GM12874 (cell line): Measurements from ENCODE around the gene RNF227.

Experiments used
- TF ChIP-seq, protein P1 (sequence below): IDR thresholded peaks from 2 replicates; pipeline ENCODE4 v1.5.1; 2011; ENCODE audit warnings: low read depth, mild to moderate bottlenecking, control low read depth, low read length, moderate library complexity; ENCODE audit not compliant: insufficient read depth

RNF227 gene

DNA sequence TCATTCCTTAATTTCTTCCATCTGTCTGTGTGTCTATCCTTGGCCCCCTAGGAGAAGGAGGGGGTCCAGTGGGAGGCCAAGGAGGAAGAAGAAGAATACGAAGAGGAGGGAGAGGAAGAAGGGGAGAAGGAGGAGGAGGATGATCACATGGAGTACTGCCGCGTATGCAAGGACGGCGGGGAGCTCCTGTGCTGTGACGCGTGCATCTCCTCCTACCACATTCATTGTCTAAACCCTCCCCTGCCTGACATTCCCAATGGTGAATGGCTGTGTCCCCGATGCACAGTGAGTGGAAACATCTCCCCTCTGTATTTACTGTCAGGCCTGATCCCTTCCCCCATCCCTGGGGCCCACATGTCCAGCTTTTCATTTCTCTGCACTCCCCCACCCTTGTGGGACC lies 21.2 kb downstream of the RNF227 start:
- TF ChIP-seq, protein P1, sequence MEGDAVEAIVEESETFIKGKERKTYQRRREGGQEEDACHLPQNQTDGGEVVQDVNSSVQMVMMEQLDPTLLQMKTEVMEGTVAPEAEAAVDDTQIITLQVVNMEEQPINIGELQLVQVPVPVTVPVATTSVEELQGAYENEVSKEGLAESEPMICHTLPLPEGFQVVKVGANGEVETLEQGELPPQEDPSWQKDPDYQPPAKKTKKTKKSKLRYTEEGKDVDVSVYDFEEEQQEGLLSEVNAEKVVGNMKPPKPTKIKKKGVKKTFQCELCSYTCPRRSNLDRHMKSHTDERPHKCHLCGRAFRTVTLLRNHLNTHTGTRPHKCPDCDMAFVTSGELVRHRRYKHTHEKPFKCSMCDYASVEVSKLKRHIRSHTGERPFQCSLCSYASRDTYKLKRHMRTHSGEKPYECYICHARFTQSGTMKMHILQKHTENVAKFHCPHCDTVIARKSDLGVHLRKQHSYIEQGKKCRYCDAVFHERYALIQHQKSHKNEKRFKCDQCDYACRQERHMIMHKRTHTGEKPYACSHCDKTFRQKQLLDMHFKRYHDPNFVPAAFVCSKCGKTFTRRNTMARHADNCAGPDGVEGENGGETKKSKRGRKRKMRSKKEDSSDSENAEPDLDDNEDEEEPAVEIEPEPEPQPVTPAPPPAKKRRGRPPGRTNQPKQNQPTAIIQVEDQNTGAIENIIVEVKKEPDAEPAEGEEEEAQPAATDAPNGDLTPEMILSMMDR: no peak

- TF ChIP-seq, protein P1: no peak
These were observed 21.9 kb downstream of the RNF227 start for GRCh38 chr17:7894226-7894625.

- TF ChIP-seq, protein P1: no peak
These were observed 22.8 kb downstream of the RNF227 start for GRCh38 chr17:7893187-7893880.

GRCh38 chr17:7889166-7889955 lies 26.7 kb downstream of the RNF227 start:
- TF ChIP-seq, protein P1: peak; percentile 42

DNA sequence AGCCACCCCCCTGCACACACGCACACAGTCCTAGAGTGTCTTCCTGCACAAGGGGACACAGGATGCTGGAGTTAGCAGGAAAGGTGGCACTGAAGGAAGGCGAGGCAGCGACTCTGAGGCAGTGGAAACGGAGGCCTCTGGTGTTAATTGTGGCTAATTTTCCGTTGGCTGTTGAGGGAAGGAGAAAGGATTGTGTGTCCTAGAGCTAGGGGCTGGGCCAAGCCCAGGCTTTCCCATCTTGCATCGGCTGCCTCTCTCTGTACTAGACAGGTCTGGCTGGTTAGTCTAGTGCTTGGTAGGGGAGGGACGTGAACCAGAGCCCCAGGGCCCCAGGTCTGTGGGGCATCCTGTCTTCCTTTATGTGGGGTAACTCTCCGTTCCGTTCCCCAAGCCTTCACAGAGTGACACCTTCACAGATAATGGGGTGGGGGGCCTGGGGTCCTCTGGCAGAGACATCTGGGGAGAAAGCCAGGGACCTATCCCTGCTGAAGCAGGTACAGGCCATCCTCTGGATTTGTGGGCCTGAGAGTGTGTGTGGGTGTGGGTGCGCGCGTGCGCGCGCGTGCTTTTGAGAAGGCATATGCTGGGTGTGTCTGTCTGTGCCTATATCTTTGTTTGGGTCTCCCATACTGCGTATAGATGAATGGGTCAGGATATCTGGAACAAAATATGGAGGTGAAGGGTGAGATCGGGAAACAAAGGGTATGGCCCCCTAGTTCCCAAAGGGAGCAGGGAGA lies 27.7 kb downstream of the RNF227 start, which contains the start of gene CHD3:
Gene CHD3 (plus strand): TSS at position 606 of the 737 bp plus-strand sequence. CDS start 212 bp downstream, outside the sequence.
- TF ChIP-seq, protein P1: no peak

DNA sequence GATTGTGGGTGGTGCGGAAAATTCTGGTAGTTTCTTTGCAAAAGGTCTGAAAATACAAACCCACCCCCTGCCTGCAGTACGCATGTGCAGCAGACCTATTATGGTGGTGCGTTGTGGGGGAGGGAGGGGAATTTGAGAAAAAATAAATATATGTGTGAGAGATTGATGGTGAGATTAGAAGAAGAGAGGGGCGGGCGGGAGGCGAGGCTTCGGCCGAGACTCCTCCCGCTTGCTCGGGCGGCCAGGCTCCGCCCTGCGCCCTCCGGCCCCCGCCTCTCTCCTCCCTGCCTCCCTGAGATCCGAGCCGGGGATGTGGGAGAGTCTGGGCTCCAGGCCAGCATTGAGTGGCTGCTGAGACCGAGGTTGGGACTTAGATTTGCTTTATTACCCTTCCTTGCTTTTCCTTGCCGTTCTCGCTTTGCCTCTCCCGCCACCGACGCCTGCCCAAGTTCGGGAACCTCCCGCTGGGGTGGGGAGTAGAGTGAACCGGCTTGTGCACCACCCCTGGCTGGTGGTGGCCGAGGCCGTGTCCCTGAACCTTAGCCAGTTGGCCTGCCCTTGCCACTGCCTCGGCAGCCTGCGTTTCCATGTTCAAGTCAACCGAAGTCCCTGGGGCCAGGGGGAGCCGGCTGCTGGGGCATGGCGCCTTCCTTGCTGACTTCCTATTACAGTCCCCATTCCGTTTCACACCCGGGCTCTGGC lies 28.5 kb downstream of the RNF227 start:
- TF ChIP-seq, protein P1: no peak
